HEK293 (cell line): ENCODE results near the gene PTPRF.

Source experiments
- GLIS2 ChIP-seq: fragments of 450-650 bp; formaldehyde crosslinking; IDR thresholded peaks from 2 replicates; pipeline ENCODE4 v1.5.1; 2016; ENCODE audit warnings: missing biosample characterization, missing genetic modification characterization
- IKZF3 ChIP-seq: fragments of 450-650 bp; IDR thresholded peaks from 2 replicates; pipeline ENCODE4 v1.5.0; 2018; ENCODE audit warnings: missing biosample characterization, mild to moderate bottlenecking, missing genetic modification characterization, moderate library complexity
- KLF8 ChIP-seq: fragments of 450-650 bp; formaldehyde crosslinking; IDR thresholded peaks from 2 replicates; pipeline ENCODE4 v1.5.1; 2016; ENCODE audit warnings: missing biosample characterization, missing genetic modification characterization
- KLF9 ChIP-seq: fragments of 450-650 bp; formaldehyde crosslinking; IDR thresholded peaks from 2 replicates; pipeline ENCODE4 v1.5.1; 2016; ENCODE audit warnings: missing biosample characterization, missing genetic modification characterization, low read depth
- MEIS1 ChIP-seq: sonication (generic); formaldehyde crosslinking; IDR thresholded peaks from 2 replicates; pipeline ENCODE4 v1.8.1; 2022; ENCODE audit warnings: missing genetic modification reagents, mild to moderate bottlenecking, borderline replicate concordance
- SP7 ChIP-seq: fragments of 450-650 bp; formaldehyde crosslinking; IDR thresholded peaks from 2 replicates; pipeline ENCODE4 v1.5.1; 2016; ENCODE audit warnings: missing biosample characterization, missing genetic modification characterization
- ZBTB10 ChIP-seq: fragments of 450-650 bp; formaldehyde crosslinking; IDR thresholded peaks from 2 replicates; pipeline ENCODE4 v1.5.1; 2016; ENCODE audit warnings: missing biosample characterization, missing genetic modification characterization
- ZBTB11 ChIP-seq: fragments of 450-650 bp; formaldehyde crosslinking; conservative IDR thresholded peaks from 2 replicates; pipeline ENCODE4 v1.5.1; 2016; ENCODE audit warnings: low read depth, missing biosample characterization, missing genetic modification characterization
- ZBTB17 ChIP-seq: fragments of 450-650 bp; formaldehyde crosslinking; IDR thresholded peaks from 2 replicates; pipeline ENCODE4 v1.5.1; 2016; ENCODE audit warnings: missing biosample characterization, missing genetic modification characterization
- ZBTB20 ChIP-seq: fragments of 450-650 bp; formaldehyde crosslinking; IDR thresholded peaks from 2 replicates; pipeline ENCODE4 v1.5.1; 2016; ENCODE audit warnings: missing biosample characterization, missing genetic modification characterization
- ZFP37 ChIP-seq: fragments of 450-650 bp; formaldehyde crosslinking; IDR thresholded peaks from 2 replicates; pipeline ENCODE4 v1.5.1; 2016; ENCODE audit warnings: missing biosample characterization, missing genetic modification characterization
- ZNF157 ChIP-seq: fragments of 450-650 bp; formaldehyde crosslinking; IDR thresholded peaks from 2 replicates; pipeline ENCODE4 v1.5.1; 2016; ENCODE audit warnings: missing biosample characterization, missing genetic modification characterization
- ZNF223 ChIP-seq: fragments of 450-650 bp; formaldehyde crosslinking; IDR thresholded peaks from 2 replicates; pipeline ENCODE4 v1.5.1; 2016; ENCODE audit warnings: missing biosample characterization, missing genetic modification characterization
- ZNF274 ChIP-seq, 2 experiments: fragments of 200-500 bp in 1 of 2; fragments of 450-650 bp in 1 of 2; sonication (Bioruptor generic) in 1 of 2; formaldehyde crosslinking in 1 of 2; IDR thresholded peaks; 2 replicates each; pipeline versions ENCODE4 v1.5.1 to v1.6.1; 2014 to 2016; ENCODE audit warnings: borderline replicate concordance in 1 of 2, inconsistent platforms in 1 of 2, low read length in 1 of 2, missing biosample characterization in 1 of 2, missing genetic modification characterization in 1 of 2
- ZNF416 ChIP-seq: fragments of 450-650 bp; formaldehyde crosslinking; IDR thresholded peaks from 2 replicates; pipeline ENCODE4 v1.5.1; 2016; ENCODE audit warnings: missing biosample characterization, missing genetic modification characterization
- ZNF549 ChIP-seq: fragments of 450-650 bp; IDR thresholded peaks from 2 replicates; pipeline ENCODE4 v1.5.1; 2018; ENCODE audit warnings: missing biosample characterization, missing genetic modification characterization, mild to moderate bottlenecking, inconsistent platforms, moderate library complexity
- ZNF571 ChIP-seq: fragments of 450-650 bp; formaldehyde crosslinking; IDR thresholded peaks from 2 replicates; pipeline ENCODE4 v1.5.0; 2017; ENCODE audit warnings: missing biosample characterization, missing genetic modification characterization
- ZNF624 ChIP-seq: fragments of 450-650 bp; formaldehyde crosslinking; IDR thresholded peaks from 2 replicates; pipeline ENCODE4 v1.5.1; 2017; ENCODE audit warnings: missing biosample characterization, missing genetic modification characterization
- ZNF654 ChIP-seq: fragments of 450-650 bp; formaldehyde crosslinking; IDR thresholded peaks from 2 replicates; pipeline ENCODE4 v1.5.1; 2016; ENCODE audit warnings: low read depth, missing biosample characterization, missing genetic modification characterization
- ZNF664 ChIP-seq: fragments of 450-650 bp; formaldehyde crosslinking; IDR thresholded peaks from 2 replicates; pipeline ENCODE4 v1.5.1; 2016; ENCODE audit warnings: missing biosample characterization, missing genetic modification characterization
- ZNF692 ChIP-seq: fragments of 450-650 bp; formaldehyde crosslinking; IDR thresholded peaks from 2 replicates; pipeline ENCODE4 v1.5.1; 2016; ENCODE audit warnings: missing biosample characterization, missing genetic modification characterization
- TF ChIP-seq, protein P1 (sequence below): fragments of 450-650 bp; formaldehyde crosslinking; IDR thresholded peaks from 2 replicates; pipeline ENCODE4 v1.5.1; 2016; ENCODE audit warnings: missing biosample characterization, missing genetic modification characterization
- TF ChIP-seq, protein P2 (sequence below): fragments of 450-650 bp; formaldehyde crosslinking; IDR thresholded peaks from 2 replicates; pipeline ENCODE4 v1.5.1; 2016; ENCODE audit warnings: missing biosample characterization, missing genetic modification characterization, low read depth

PTPRF gene

GRCh38 chr1:43531906-43532584 is 1.4 kb downstream of the PTPRF start (continued):
- TF ChIP-seq, protein P1, sequence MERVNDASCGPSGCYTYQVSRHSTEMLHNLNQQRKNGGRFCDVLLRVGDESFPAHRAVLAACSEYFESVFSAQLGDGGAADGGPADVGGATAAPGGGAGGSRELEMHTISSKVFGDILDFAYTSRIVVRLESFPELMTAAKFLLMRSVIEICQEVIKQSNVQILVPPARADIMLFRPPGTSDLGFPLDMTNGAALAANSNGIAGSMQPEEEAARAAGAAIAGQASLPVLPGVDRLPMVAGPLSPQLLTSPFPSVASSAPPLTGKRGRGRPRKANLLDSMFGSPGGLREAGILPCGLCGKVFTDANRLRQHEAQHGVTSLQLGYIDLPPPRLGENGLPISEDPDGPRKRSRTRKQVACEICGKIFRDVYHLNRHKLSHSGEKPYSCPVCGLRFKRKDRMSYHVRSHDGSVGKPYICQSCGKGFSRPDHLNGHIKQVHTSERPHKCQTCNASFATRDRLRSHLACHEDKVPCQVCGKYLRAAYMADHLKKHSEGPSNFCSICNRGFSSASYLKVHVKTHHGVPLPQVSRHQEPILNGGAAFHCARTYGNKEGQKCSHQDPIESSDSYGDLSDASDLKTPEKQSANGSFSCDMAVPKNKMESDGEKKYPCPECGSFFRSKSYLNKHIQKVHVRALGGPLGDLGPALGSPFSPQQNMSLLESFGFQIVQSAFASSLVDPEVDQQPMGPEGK (tag by site-specific recombination), result no peak; the same call in 1 of the 2 replicates
- TF ChIP-seq ZNF571 (tag by site-specific recombination) (no peak), MEIS1 (CRISPR knock-in tag) (no peak), ZNF274 (IDR thresholded peaks at IDR 0.05; ENCODE audit: low read length) (no peak), ZNF274 (tag by site-specific recombination; IDR thresholded peaks at IDR 0.05; ENCODE audit: borderline replicate concordance) (no peak), ZNF223 (tag by site-specific recombination) (no peak), ZNF624 (tag by site-specific recombination) (no peak), ZNF549 (tag by site-specific recombination) (no peak), GLIS2 (tag by site-specific recombination) (peak; percentile 71), IKZF3 (tag by site-specific recombination) (no peak), KLF9 (tag by site-specific recombination) (no peak), ZNF416 (no peak), KLF8 (tag by site-specific recombination) (no peak), ZBTB10 (tag by site-specific recombination) (peak; percentile 10; the same call in 1 of the 2 replicates), ZNF157 (tag by site-specific recombination) (no peak), ZBTB17 (tag by site-specific recombination) (peak; percentile 60), ZBTB20 (tag by site-specific recombination) (no peak), ZFP37 (no peak), ZNF654 (tag by site-specific recombination) (no peak), ZBTB11 (no peak), SP7 (tag by site-specific recombination) (no peak; the same call in 1 of the 2 replicates), ZNF692 (tag by site-specific recombination) (no peak), ZNF664 (no peak)
- TF ChIP-seq, protein P2, sequence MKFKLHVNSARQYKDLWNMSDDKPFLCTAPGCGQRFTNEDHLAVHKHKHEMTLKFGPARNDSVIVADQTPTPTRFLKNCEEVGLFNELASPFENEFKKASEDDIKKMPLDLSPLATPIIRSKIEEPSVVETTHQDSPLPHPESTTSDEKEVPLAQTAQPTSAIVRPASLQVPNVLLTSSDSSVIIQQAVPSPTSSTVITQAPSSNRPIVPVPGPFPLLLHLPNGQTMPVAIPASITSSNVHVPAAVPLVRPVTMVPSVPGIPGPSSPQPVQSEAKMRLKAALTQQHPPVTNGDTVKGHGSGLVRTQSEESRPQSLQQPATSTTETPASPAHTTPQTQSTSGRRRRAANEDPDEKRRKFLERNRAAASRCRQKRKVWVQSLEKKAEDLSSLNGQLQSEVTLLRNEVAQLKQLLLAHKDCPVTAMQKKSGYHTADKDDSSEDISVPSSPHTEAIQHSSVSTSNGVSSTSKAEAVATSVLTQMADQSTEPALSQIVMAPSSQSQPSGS (tag by site-specific recombination), result no peak
- TF ChIP-seq, all 188 proteins: peak for 11
